Kidney epithelial cell (primary cell): Measurements from ENCODE around the gene FLG2. TPM values are rescaled to one million over a fixed set of nuclear protein-coding genes. Genes with fewer than 3 reads are reported as not detected.
A peak's percentile ranks its signal among the peaks of the same experiment; 100 is the strongest.

Source experiments
- DNase-seq: peaks from one replicate; pipeline ENCODE4 v3.0.0-alpha.2; 2010; ENCODE audit warnings: low read depth
- H3K27me3 ChIP-seq: 2 replicates; pipeline ENCODE4 v1.6.0; 2011; ENCODE audit warnings: low read length; ENCODE audit not compliant: control insufficient read depth, insufficient read depth
- H3K36me3 ChIP-seq: 2 replicates; pipeline ENCODE4 v1.5.1; 2011; ENCODE audit warnings: low read length; ENCODE audit not compliant: control insufficient read depth, insufficient read depth
- H3K4me3 ChIP-seq: 2 replicates; pipeline ENCODE4 v1.5.1; 2011; ENCODE audit warnings: low read depth, mild to moderate bottlenecking, control low read depth, low read length
- total RNA-seq: library from RNA; depleted of rRNA; stranded (reverse); fragments of >200 nt; gene quantifications from 2 replicates; pipeline ENCODE4 v1.2.3, GENCODE V29; 2015
- TF ChIP-seq, protein P1 (sequence below): IDR thresholded peaks from 2 replicates; pipeline ENCODE4 v1.5.1; 2011; ENCODE audit warnings: mild to moderate bottlenecking, moderate library complexity, low read length, control low read depth, inconsistent platforms; ENCODE audit not compliant: insufficient read depth, poor library complexity, severe bottlenecking

FLG2 gene
- total RNA-seq, 1 donor from 2014 or later = not detected

DNA sequence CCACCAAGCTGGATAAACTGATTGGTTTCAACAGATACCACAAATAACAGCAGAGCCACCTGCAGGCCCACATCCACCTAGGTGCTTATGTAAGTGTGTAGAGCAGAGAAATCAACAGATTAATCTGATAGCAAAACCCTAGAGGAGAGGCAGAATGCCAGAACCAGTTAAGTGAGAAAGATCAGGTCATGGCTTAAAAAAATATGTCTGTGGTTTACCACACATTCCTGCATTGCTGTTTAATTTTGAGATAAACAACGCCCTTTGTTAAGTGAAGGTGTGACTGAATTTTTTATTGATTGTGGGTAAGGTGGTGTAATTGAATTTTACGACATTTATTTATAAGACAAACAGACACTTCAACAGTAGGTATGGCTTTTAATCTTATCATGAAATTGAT is 33.1 kb upstream of the FLG2 start:
- TF ChIP-seq, protein P1, sequence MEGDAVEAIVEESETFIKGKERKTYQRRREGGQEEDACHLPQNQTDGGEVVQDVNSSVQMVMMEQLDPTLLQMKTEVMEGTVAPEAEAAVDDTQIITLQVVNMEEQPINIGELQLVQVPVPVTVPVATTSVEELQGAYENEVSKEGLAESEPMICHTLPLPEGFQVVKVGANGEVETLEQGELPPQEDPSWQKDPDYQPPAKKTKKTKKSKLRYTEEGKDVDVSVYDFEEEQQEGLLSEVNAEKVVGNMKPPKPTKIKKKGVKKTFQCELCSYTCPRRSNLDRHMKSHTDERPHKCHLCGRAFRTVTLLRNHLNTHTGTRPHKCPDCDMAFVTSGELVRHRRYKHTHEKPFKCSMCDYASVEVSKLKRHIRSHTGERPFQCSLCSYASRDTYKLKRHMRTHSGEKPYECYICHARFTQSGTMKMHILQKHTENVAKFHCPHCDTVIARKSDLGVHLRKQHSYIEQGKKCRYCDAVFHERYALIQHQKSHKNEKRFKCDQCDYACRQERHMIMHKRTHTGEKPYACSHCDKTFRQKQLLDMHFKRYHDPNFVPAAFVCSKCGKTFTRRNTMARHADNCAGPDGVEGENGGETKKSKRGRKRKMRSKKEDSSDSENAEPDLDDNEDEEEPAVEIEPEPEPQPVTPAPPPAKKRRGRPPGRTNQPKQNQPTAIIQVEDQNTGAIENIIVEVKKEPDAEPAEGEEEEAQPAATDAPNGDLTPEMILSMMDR = no peak
- Histone ChIP-seq H3K4me3 (no peak overlapping the region), H3K27me3 (no peaks in the 10 kb centered on the region), H3K36me3 (no peaks in the 10 kb centered on the region)
- DNase-seq = peak; percentile 10

DNA sequence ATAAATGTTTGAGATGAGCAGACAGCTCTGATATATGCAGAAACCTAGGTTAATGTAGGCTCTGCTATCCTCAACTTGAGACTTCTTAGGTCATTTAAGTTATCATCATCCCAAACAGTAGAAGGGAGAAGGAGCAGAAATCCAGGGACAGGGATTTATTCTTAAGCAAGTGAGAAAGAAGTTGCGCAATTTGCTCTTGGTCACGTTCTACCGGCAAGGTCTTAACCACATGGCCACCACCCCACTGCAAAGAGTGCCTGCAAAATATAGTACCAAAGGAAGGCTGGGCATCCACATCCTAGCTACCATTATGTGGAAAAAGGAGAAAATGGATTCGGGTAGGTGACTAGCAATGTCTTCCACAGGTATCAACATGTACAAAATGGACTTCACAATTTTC is 29.1 kb upstream of the FLG2 start:
- Histone ChIP-seq H3K27me3 (no peaks in the 10 kb centered on the region), H3K4me3 (no peak overlapping the region), H3K36me3 (no peaks in the 10 kb centered on the region)
- TF ChIP-seq, protein P1 = no peak
- DNase-seq = no peak

GRCh38 chr1:152386940-152387339 is 27.1 kb upstream of the FLG2 start:
- H3K36me3 ChIP-seq = no peaks in the 10 kb centered on the region
- H3K4me3 ChIP-seq = no peak overlapping the region
- DNase-seq = no peak
- no peaks in the 10 kb centered on the region for H3K27me3 ChIP-seq
- TF ChIP-seq, protein P1 = no peak

DNA sequence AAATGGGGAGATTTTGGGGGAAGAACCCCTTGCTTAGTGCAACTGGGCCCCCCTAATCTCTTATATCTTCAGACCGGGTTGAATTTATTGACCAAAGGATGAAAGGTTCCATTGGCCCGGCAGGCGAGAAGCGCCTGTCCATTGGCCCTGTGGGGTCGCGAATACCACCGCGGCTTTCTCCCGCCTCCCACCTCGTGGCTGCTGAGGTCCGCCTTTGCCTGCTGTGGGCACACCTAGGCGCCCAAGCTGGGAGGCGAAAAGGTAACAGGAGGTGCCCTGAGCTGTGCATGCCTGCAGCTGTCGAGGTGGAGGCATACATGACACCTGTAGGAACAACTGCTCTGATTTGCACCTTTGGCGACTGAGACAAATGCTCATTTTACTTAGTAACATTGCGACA is 21.1 kb upstream of the FLG2 start:
- Histone ChIP-seq H3K36me3 (no peaks in the 10 kb centered on the region), H3K4me3 (no peak overlapping the region), H3K27me3 (no peaks in the 10 kb centered on the region)
- TF ChIP-seq, protein P1 = no peak
- no peak for DNase-seq

DNA sequence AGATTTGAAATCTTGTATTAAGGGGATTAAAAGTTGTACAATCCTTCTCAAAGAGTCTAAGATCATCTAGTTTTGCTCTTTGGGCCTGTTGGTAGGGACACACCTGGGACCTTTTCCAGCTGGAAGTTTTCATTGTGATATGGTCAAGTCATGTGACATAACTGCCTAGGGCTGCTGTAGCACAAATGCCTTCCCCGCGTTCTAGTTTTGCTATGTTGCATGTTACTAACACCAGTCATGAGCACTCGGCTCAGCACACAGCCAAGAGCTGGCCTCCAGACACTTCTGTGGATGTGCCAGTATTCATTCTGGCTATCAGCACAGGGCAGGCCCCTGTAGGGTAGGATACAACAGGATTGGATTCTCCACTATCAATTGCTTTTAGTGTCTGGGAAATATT is 14.6 kb upstream of the FLG2 start:
- TF ChIP-seq, protein P1 = no peak
- no peaks in the 10 kb centered on the region for H3K36me3 ChIP-seq
- no peaks in the 10 kb centered on the region for H3K27me3 ChIP-seq
- no peak overlapping the region for H3K4me3 ChIP-seq
- no peak for DNase-seq

GRCh38 chr1:152372672-152373071 is 12.9 kb upstream of the FLG2 start:
- Histone ChIP-seq H3K27me3 (no peaks in the 10 kb centered on the region), H3K36me3 (no peaks in the 10 kb centered on the region), H3K4me3 (no peak overlapping the region)
- no peak for DNase-seq
- TF ChIP-seq, protein P1 = no peak
